ENCODE data around the gene DPYD.

The DPYD gene

GRCh38 chr1:97385536-97386277 lies 535.1 kb downstream of the DPYD start:
- no peaks in the 10 kb centered on the region for H3K36me3 ChIP-seq (ENCODE audit: control insufficient read depth, insufficient read depth, low read length)
- H3K9me3 ChIP-seq (ENCODE audit: control insufficient read depth, insufficient read depth, low read length) = no peaks in the 10 kb centered on the region
- WGBS (ENCODE audit: insufficient coverage, insufficient read length) = no CpG with 5 or more reads among the region's 2 CpGs
- H3K4me3 ChIP-seq (ENCODE audit: low read length) = no peak overlapping the region
- H3K4me1 ChIP-seq (ENCODE audit: control insufficient read depth, insufficient read depth, low read length) = no peaks in the 10 kb centered on the region
- no peaks in the 10 kb centered on the region for H3K27me3 ChIP-seq (ENCODE audit: control insufficient read depth, insufficient read depth, low read length)
- no peak for DNase-seq (ENCODE audit: low read depth, low spot score)
- no peak overlapping the region for H3K27ac ChIP-seq (ENCODE audit: low read length)

- H3K9me3 ChIP-seq (ENCODE audit: control insufficient read depth, insufficient read depth, low read length) = no peaks in the 10 kb centered on the region
These were observed 536.4 kb downstream of the DPYD start for GRCh38 chr1:97384294-97384968.

GRCh38 chr1:97383797-97384196 lies 537.0 kb downstream of the DPYD start:
- no peak overlapping the region for H3K4me3 ChIP-seq (ENCODE audit: low read length)
- no peak overlapping the region for H3K27ac ChIP-seq (ENCODE audit: low read length)
- WGBS (ENCODE audit: insufficient coverage, insufficient read length) = no CpG with 5 or more reads among the region's 4 CpGs

More at GRCh38 chr1:97384294-97384968, 536.4 kb downstream of the DPYD start:
- H3K36me3 ChIP-seq (ENCODE audit: control insufficient read depth, insufficient read depth, low read length) = no peaks in the 10 kb centered on the region
- no peak for DNase-seq (ENCODE audit: low read depth, low spot score)
- no peak overlapping the region for H3K27ac ChIP-seq (ENCODE audit: low read length)
- no CpG with 5 or more reads among the region's 5 CpGs for WGBS (ENCODE audit: insufficient coverage, insufficient read length)
- no peak overlapping the region for H3K4me3 ChIP-seq (ENCODE audit: low read length)
- no peaks in the 10 kb centered on the region for H3K27me3 ChIP-seq (ENCODE audit: control insufficient read depth, insufficient read depth, low read length)
- no peaks in the 10 kb centered on the region for H3K4me1 ChIP-seq (ENCODE audit: control insufficient read depth, insufficient read depth, low read length)

GRCh38 chr1:97382206-97382605 lies 538.6 kb downstream of the DPYD start:
- Histone ChIP-seq H3K4me1 (ENCODE audit: control insufficient read depth, insufficient read depth, low read length) (no peaks in the 10 kb centered on the region), H3K36me3 (ENCODE audit: control insufficient read depth, insufficient read depth, low read length) (no peaks in the 10 kb centered on the region), H3K27me3 (ENCODE audit: control insufficient read depth, insufficient read depth, low read length) (no peaks in the 10 kb centered on the region), H3K4me3 (ENCODE audit: low read length) (no peak overlapping the region), H3K9me3 (ENCODE audit: control insufficient read depth, insufficient read depth, low read length) (no peaks in the 10 kb centered on the region), H3K27ac (ENCODE audit: low read length) (no peak overlapping the region)
- no peak for DNase-seq (ENCODE audit: low read depth, low spot score)
- WGBS (ENCODE audit: insufficient coverage, insufficient read length) = no CpG with 5 or more reads among the region's 1 CpG

More at GRCh38 chr1:97383797-97384196, 537.0 kb downstream of the DPYD start:
- no peaks in the 10 kb centered on the region for H3K27me3 ChIP-seq (ENCODE audit: control insufficient read depth, insufficient read depth, low read length)
- H3K9me3 ChIP-seq (ENCODE audit: control insufficient read depth, insufficient read depth, low read length) = no peaks in the 10 kb centered on the region
- H3K4me1 ChIP-seq (ENCODE audit: control insufficient read depth, insufficient read depth, low read length) = no peaks in the 10 kb centered on the region
- no peaks in the 10 kb centered on the region for H3K36me3 ChIP-seq (ENCODE audit: control insufficient read depth, insufficient read depth, low read length)
- no peak for DNase-seq (ENCODE audit: low read depth, low spot score)

GRCh38 chr1:97379387-97380075 lies 541.3 kb downstream of the DPYD start:
- no peaks in the 10 kb centered on the region for H3K4me1 ChIP-seq (ENCODE audit: control insufficient read depth, insufficient read depth, low read length)
- DNase-seq (ENCODE audit: low read depth, low spot score) = no peak
- no peaks in the 10 kb centered on the region for H3K9me3 ChIP-seq (ENCODE audit: control insufficient read depth, insufficient read depth, low read length)
- H3K4me3 ChIP-seq (ENCODE audit: low read length) = no peak overlapping the region
- WGBS (ENCODE audit: insufficient coverage, insufficient read length) = no CpG with 5 or more reads among the region's 4 CpGs
- no peak overlapping the region for H3K27ac ChIP-seq (ENCODE audit: low read length)
- no peaks in the 10 kb centered on the region for H3K27me3 ChIP-seq (ENCODE audit: control insufficient read depth, insufficient read depth, low read length)
- H3K36me3 ChIP-seq (ENCODE audit: control insufficient read depth, insufficient read depth, low read length) = no peaks in the 10 kb centered on the region

GRCh38 chr1:97378596-97378995 lies 542.2 kb downstream of the DPYD start:
- no CpG with 5 or more reads among the region's 3 CpGs for WGBS (ENCODE audit: insufficient coverage, insufficient read length)
- H3K4me1 ChIP-seq (ENCODE audit: control insufficient read depth, insufficient read depth, low read length) = no peaks in the 10 kb centered on the region
- H3K9me3 ChIP-seq (ENCODE audit: control insufficient read depth, insufficient read depth, low read length) = no peaks in the 10 kb centered on the region
- H3K36me3 ChIP-seq (ENCODE audit: control insufficient read depth, insufficient read depth, low read length) = no peaks in the 10 kb centered on the region
- H3K4me3 ChIP-seq (ENCODE audit: low read length) = no peak overlapping the region
- no peaks in the 10 kb centered on the region for H3K27me3 ChIP-seq (ENCODE audit: control insufficient read depth, insufficient read depth, low read length)
- no peak overlapping the region for H3K27ac ChIP-seq (ENCODE audit: low read length)
- DNase-seq (ENCODE audit: low read depth, low spot score) = no peak

- H3K4me1 ChIP-seq (ENCODE audit: control insufficient read depth, insufficient read depth, low read length) = no peaks in the 10 kb centered on the region
- no peak overlapping the region for H3K4me3 ChIP-seq (ENCODE audit: low read length)
- H3K27me3 ChIP-seq (ENCODE audit: control insufficient read depth, insufficient read depth, low read length) = no peaks in the 10 kb centered on the region
- H3K36me3 ChIP-seq (ENCODE audit: control insufficient read depth, insufficient read depth, low read length) = no peaks in the 10 kb centered on the region
- WGBS (ENCODE audit: insufficient coverage, insufficient read length) = no CpG with 5 or more reads among the region's 5 CpGs
- no peak for DNase-seq (ENCODE audit: low read depth, low spot score)
- H3K27ac ChIP-seq (ENCODE audit: low read length) = no peak overlapping the region
- H3K9me3 ChIP-seq (ENCODE audit: control insufficient read depth, insufficient read depth, low read length) = no peaks in the 10 kb centered on the region
These were observed 543.3 kb downstream of the DPYD start for GRCh38 chr1:97377432-97378034.

GRCh38 chr1:97373000-97373399 lies 547.8 kb downstream of the DPYD start:
- Histone ChIP-seq H3K4me1 (ENCODE audit: control insufficient read depth, insufficient read depth, low read length) (no peaks in the 10 kb centered on the region), H3K4me3 (ENCODE audit: low read length) (no peak overlapping the region), H3K36me3 (ENCODE audit: control insufficient read depth, insufficient read depth, low read length) (no peaks in the 10 kb centered on the region), H3K27me3 (ENCODE audit: control insufficient read depth, insufficient read depth, low read length) (no peaks in the 10 kb centered on the region), H3K9me3 (ENCODE audit: control insufficient read depth, insufficient read depth, low read length) (no peaks in the 10 kb centered on the region), H3K27ac (ENCODE audit: low read length) (no peak overlapping the region)
- DNase-seq (ENCODE audit: low read depth, low spot score) = no peak
- WGBS (ENCODE audit: insufficient coverage, insufficient read length) = no CpG with 5 or more reads among the region's 5 CpGs

- DNase-seq (ENCODE audit: low read depth, low spot score) = no peak
- H3K27ac ChIP-seq (ENCODE audit: low read length) = no peak overlapping the region
- H3K27me3 ChIP-seq (ENCODE audit: control insufficient read depth, insufficient read depth, low read length) = no peaks in the 10 kb centered on the region
- H3K36me3 ChIP-seq (ENCODE audit: control insufficient read depth, insufficient read depth, low read length) = no peaks in the 10 kb centered on the region
- H3K4me1 ChIP-seq (ENCODE audit: control insufficient read depth, insufficient read depth, low read length) = no peaks in the 10 kb centered on the region
- H3K9me3 ChIP-seq (ENCODE audit: control insufficient read depth, insufficient read depth, low read length) = no peaks in the 10 kb centered on the region
- no CpG with 5 or more reads among the region's 1 CpG for WGBS (ENCODE audit: insufficient coverage, insufficient read length)
- no peak overlapping the region for H3K4me3 ChIP-seq (ENCODE audit: low read length)
These were observed 548.3 kb downstream of the DPYD start for GRCh38 chr1:97372531-97372930.

- DNase-seq (ENCODE audit: low read depth, low spot score) = no peak
- H3K36me3 ChIP-seq (ENCODE audit: control insufficient read depth, insufficient read depth, low read length) = no peaks in the 10 kb centered on the region
- no CpG with 5 or more reads among the region's 1 CpG for WGBS (ENCODE audit: insufficient coverage, insufficient read length)
- no peaks in the 10 kb centered on the region for H3K27me3 ChIP-seq (ENCODE audit: control insufficient read depth, insufficient read depth, low read length)
- no peak overlapping the region for H3K27ac ChIP-seq (ENCODE audit: low read length)
- no peaks in the 10 kb centered on the region for H3K4me1 ChIP-seq (ENCODE audit: control insufficient read depth, insufficient read depth, low read length)
- no peaks in the 10 kb centered on the region for H3K9me3 ChIP-seq (ENCODE audit: control insufficient read depth, insufficient read depth, low read length)
- no peak overlapping the region for H3K4me3 ChIP-seq (ENCODE audit: low read length)
These were observed 552.5 kb downstream of the DPYD start for GRCh38 chr1:97368296-97368695.
